HG03159 (cell line): ENCODE measurements around the gene ANTXRL.
"Not testable (repeated sequence)": the region's sequence is repeated elsewhere in the genome, so short reads cannot be mapped to it uniquely, and the experiment has no call there.

Experiments
- ATAC-seq: cut with Tn5 transposase; IDR thresholded peaks from one replicate; pipeline ENCODE4 v1.9.1; 2021; ENCODE audit warnings: mild to moderate bottlenecking, moderate library complexity; ENCODE audit not compliant: unreplicated experiment

Gene ANTXRL

GRCh38 chr10:46254007-46254383 is 32.8 kb upstream of the ANTXRL start:
- no peak for ATAC-seq

- ATAC-seq: no peak
These were observed 32.3 kb upstream of the ANTXRL start for GRCh38 chr10:46254467-46254866.

- ATAC-seq: not testable (repeated sequence)
These were observed 31.6 kb upstream of the ANTXRL start for GRCh38 chr10:46255210-46255609.

GRCh38 chr10:46255801-46256747 is 30.7 kb upstream of the ANTXRL start:
- ATAC-seq: no peak

GRCh38 chr10:46257099-46257498 is 29.7 kb upstream of the ANTXRL start:
- no peak for ATAC-seq

- not testable (repeated sequence) for ATAC-seq
These were observed 23.8 kb upstream of the ANTXRL start for GRCh38 chr10:46262906-46263560.

GRCh38 chr10:46263831-46264268 is 22.9 kb upstream of the ANTXRL start:
- ATAC-seq: no peak

GRCh38 chr10:46264336-46264735 is 22.5 kb upstream of the ANTXRL start:
- ATAC-seq: no peak

- ATAC-seq: no peak
These were observed 21.9 kb upstream of the ANTXRL start for GRCh38 chr10:46264737-46265368.

- ATAC-seq: not testable (repeated sequence)
These were observed 21.1 kb upstream of the ANTXRL start for GRCh38 chr10:46265566-46266305.

- ATAC-seq: no peak
These were observed 20.4 kb upstream of the ANTXRL start for GRCh38 chr10:46266306-46266985.

- ATAC-seq: no peak
These were observed 19.4 kb upstream of the ANTXRL start for GRCh38 chr10:46267132-46267985.

GRCh38 chr10:46268076-46268881 is 18.5 kb upstream of the ANTXRL start:
- peak; percentile 83 for ATAC-seq

GRCh38 chr10:46269554-46270053 is 17.2 kb upstream of the ANTXRL start:
- ATAC-seq: not testable (repeated sequence)

GRCh38 chr10:46270086-46270811 is 16.5 kb upstream of the ANTXRL start:
- no peak for ATAC-seq

GRCh38 chr10:46270963-46271530 is 15.8 kb upstream of the ANTXRL start:
- not testable (repeated sequence) for ATAC-seq

GRCh38 chr10:46271795-46272499 is 14.8 kb upstream of the ANTXRL start:
- ATAC-seq: not testable (repeated sequence)
